ENCODE measurements around the gene FAM53B.

Gene FAM53B

DNA sequence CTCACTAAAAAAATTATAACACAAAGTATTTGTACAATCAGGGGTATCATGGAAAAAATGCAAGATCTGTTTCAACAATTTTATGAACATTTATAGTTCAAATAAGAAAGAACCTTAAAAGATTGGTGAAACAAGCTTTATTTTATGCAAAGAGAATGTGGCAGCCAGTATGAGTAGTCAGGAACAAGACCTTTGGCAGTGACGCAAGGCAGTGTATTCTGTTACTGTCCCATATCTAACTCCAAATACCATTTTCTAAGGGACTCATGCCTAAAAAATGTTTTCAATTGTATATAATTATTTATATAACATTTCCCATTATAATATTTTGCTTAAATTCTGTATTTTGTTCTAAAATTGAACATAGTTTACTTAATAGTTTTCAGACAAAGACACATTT lies 19.1 kb upstream of the FAM53B start:
- TF ChIP-seq CTCF (IDR thresholded peaks at IDR 0.05; ENCODE audit: extremely low read depth, insufficient read depth, missing control alignments), result no peak
- in situ Hi-C loops (cut with MboI; ENCODE audit: low pct_unique_long_range_greater_than_20kb, low sequenced_read_pairs, unreplicated experiment), result no loop called here
- DNase-seq (ENCODE audit: low spot score), result no peak

- no peak for TF ChIP-seq CTCF (IDR thresholded peaks at IDR 0.05; ENCODE audit: extremely low read depth, insufficient read depth, missing control alignments)
- in situ Hi-C loops (cut with MboI; ENCODE audit: low pct_unique_long_range_greater_than_20kb, low sequenced_read_pairs, unreplicated experiment), result no loop called here
Observed at GRCh38 chr10:124762281-124762680, 18.1 kb upstream of the FAM53B start.

GRCh38 chr10:124756156-124756903 lies 12.2 kb upstream of the FAM53B start:
- in situ Hi-C loops (cut with MboI; ENCODE audit: low pct_unique_long_range_greater_than_20kb, low sequenced_read_pairs, unreplicated experiment), result no loop called here
- TF ChIP-seq CTCF (IDR thresholded peaks at IDR 0.05; ENCODE audit: extremely low read depth, insufficient read depth, missing control alignments), result no peak
- DNase-seq (ENCODE audit: low spot score), result no peak

More at GRCh38 chr10:124762281-124762680, 18.1 kb upstream of the FAM53B start:
- DNase-seq (ENCODE audit: low spot score), result no peak

GRCh38 chr10:124755581-124755980 lies 11.4 kb upstream of the FAM53B start:
- TF ChIP-seq CTCF (IDR thresholded peaks at IDR 0.05; ENCODE audit: extremely low read depth, insufficient read depth, missing control alignments), result no peak
- in situ Hi-C loops (cut with MboI; ENCODE audit: low pct_unique_long_range_greater_than_20kb, low sequenced_read_pairs, unreplicated experiment), result no loop called here
- no peak for DNase-seq (ENCODE audit: low spot score)

DNA sequence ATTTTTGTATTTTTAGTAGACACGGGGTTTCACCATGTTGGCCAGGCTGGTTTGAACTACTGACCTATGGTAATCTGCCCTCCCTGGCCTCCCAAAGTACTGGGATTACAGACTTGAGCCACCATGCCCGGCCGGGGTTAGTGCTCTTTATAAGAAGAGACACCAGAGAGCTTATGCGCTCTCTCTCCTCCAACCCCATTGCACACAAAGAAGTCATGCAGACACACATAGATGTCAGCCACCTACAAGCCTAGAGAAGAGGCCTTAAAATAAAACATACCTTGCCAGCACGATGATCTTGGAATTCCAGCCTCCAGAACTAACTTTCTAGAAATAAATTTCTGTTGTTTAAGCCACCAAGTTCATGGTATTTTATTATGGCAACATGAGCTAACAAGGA lies 10.0 kb upstream of the FAM53B start:
- TF ChIP-seq CTCF (IDR thresholded peaks at IDR 0.05; ENCODE audit: extremely low read depth, insufficient read depth, missing control alignments), result no peak
- DNase-seq (ENCODE audit: low spot score), result no peak
- in situ Hi-C loops (cut with MboI; ENCODE audit: low pct_unique_long_range_greater_than_20kb, low sequenced_read_pairs, unreplicated experiment), result no loop called here

DNA sequence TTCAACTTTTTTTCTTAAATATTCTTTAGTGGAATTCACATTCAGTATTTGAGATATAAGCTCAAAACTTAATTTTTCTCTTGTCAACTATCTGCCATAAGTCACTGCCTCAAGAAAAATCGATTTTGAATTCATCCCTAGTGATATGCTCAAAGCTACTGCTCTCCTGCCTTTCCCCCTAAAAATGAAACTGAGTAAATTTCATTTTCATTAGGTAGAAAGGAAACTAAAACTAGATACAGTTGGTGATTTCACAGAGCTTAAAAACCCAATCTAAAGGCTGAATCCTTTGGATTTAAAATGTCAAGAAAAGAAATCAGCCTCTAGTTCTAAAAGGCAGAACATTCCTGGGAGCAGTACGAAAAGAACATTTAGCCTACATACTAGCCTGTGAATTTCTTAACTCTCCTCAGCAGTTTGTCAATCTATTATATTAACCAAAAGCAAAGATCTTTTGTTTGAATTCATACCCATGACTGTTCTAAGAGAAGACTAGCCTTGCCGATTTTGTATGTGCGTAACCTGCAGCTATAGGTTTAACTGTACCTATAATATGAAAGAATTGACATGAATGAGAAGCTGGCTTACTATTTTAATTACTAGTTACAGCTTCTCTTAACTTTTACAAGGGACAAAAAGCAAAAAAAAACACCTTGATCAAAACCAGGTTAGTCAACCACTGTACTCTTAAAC lies 4.9 kb upstream of the FAM53B start:
- no peak for TF ChIP-seq CTCF (IDR thresholded peaks at IDR 0.05; ENCODE audit: extremely low read depth, insufficient read depth, missing control alignments)
- in situ Hi-C loops (cut with MboI; ENCODE audit: low pct_unique_long_range_greater_than_20kb, low sequenced_read_pairs, unreplicated experiment), result loop anchor here (10.0 kb wide), 1 partner anchor 204 kb away; no protein-coding TSS in a partner anchor
- DNase-seq (ENCODE audit: low spot score), result peak; percentile 64
